HG02840 (cell line): ENCODE measurements around the gene CER1.

Experiments used
- ATAC-seq: cut with Tn5 transposase; IDR thresholded peaks from one replicate; pipeline ENCODE4 v1.9.1; 2021; ENCODE audit warnings: mild to moderate bottlenecking, moderate library complexity, moderate number of reproducible peaks; ENCODE audit not compliant: unreplicated experiment, low FRiP score

Gene CER1

DNA sequence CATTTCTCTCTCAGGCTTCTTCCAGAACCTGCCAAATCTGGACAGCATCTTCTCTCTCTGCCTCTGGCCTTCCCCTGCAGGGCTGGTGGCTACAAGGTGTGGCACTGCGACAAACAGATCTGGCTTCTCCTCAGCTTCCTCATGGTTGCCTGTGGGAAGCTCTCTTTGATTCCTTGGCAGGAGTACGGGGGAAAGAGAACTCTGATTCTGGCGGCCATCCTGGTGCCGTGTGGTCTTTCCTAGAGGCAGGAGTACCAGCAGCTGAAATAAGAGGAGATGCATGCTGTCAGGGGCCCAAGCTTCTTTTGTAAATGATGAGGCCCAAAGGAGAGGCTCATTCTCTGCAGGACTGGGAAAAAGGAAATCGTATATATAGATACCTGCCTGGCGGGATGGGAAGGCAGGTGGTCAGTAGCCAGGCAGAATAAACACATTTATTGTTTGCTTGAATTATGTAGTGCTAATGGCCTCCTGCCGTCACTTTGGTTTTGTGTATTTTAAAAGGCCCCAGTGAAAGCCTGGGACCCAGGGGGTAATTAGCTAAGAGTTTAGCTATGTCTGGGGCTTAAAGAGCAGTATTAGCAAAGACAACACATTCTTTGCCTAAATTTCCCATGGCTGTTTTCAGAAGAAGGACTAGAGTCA lies at the start of gene CER1:
Gene CER1 (minus strand): TSS at position 343 of the 645 bp plus-strand sequence. CDS start 61 bp downstream, at position 282.
- no peak for ATAC-seq

- ATAC-seq, result no peak
These were observed 48.1 kb upstream of the CER1 start for GRCh38 chr9:14770592-14770991.

DNA sequence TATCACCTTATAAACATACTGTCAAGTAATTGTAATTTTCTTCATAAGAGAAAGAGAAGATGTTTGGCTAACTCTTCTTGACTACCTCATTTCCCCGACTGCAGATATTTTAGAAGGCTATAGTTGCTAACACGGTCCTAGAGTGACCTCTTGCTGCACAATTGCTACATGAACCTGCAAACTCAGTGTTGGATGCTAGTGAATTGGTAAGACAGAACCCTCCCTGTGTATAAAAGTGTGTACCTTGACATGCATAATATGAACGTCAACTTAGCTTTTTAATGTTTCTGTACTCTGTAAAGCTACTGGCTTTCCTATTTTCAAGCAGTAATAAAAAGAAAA lies 46.7 kb upstream of the CER1 start:
- no peak for ATAC-seq

DNA sequence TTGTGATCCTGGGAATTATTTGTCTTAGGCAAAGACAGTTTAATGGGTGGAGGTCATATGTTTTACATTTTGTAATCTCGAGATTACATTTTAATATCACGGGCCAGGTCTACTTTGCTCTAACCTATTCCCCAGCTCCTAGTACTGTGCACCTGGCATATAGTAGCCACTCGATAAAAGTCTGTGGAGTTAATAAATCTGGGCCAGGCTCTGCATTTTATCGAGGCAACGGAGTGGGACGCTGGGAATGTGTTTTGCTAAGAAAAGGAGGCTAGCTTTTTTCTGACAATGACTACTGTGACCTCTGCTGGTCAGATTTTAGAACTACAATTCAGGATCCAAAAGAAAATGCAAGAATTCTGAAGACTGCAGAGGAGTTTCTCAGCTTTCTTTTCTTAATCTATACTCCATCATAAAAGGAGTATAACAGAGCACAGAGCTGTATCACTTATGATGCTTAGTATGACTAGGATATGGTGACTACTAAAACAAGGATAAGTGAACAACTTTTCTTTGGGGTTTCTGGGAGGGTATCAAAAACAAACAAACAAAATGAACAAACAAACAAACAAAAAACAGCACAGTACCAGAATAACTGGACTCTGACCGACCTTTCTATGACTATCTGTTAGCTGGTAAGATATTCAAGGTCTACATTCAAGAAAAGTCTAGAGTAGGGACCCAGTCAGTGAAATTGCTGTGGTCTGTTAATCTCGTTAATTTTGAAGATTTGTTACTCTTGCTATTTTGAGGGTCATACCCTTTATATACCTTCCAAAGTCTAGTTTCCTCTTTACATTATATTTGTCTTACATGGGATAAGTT lies 46.1 kb upstream of the CER1 start:
- ATAC-seq, result no peak

- no peak for ATAC-seq
These were observed 43.8 kb upstream of the CER1 start for GRCh38 chr9:14766299-14766698.

- no peak for ATAC-seq
These were observed 39.1 kb upstream of the CER1 start for GRCh38 chr9:14761584-14761983.

DNA sequence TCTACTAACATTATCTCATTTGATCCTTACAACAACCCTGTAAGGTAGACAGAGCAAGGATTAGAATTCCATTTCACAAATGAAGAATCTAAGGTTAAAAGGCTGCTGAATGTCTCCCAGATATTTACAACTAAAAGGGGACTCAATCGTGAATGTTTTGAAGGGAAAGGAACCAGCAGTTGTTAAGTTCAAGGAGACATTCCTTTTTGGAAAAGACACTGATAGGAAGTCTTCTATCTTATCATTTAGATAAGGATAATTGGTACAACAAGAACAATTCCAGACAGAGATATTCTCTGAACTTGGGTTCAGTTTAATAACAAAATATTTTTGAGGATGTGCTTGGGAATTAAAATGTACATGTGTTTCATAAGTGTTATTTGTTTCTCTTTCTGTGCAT lies 37.5 kb upstream of the CER1 start:
- ATAC-seq, result no peak

DNA sequence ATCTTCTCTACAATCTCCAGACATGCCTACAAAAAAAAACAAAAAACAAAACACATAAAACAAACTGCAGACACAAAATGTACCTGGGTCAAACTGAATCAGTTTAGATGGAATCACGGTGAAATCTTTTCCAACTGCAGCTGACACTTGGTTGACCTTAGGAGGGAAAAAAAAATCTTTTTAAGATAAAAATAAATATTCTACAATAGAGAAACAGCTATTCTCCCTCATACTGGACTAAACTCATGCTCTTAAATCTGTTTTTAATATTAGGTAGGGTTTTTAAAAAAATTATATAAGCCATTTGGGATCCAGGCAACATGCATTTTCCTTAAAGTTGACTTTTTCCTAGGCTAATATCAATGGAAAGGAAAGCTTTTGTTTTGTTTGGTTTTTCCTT lies 33.8 kb upstream of the CER1 start:
- ATAC-seq, result no peak

DNA sequence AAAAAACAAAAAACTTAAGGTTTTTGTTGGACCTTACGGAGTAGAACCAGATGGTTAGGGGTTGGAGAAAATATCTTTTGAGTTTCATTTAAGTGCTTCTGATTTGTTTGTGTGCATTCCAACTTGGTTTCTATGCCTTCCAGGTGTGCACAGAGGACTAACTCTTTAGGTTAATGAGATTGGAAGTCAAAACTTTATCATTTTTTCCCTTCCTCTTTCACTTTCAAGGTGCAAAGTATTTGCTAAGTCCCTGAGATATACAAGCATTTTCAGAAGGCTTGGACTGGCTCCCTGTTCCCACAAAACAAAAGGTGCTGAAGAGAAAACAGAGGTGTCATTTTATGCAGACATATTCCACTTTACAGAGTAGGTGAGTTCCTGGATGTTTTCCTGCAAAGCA lies 30.3 kb upstream of the CER1 start:
- no peak for ATAC-seq

GRCh38 chr9:14752271-14752670 lies 29.7 kb upstream of the CER1 start:
- no peak for ATAC-seq

GRCh38 chr9:14750821-14751220 lies 28.3 kb upstream of the CER1 start:
- no peak for ATAC-seq

DNA sequence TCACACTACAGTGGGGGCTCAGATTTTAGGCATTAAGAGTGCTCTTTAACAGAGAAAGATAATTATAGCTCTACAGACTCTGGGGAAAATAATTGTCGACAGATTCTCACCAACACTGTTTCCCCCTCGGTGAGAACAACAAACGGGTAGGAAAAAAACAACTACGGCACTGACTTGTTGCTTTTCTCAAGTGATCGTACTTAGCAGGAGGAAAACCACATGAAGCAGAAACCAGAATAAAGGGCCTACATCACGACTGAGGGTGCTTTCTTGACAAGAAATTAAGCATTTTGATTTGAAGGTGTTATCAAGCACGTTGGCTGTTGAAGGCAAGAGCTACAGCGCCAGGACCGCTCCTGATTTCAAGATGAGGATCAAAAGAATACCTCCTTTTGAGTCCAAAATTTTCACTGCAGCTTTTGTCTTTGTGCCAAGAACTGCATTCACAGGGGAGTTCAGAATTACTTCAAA lies 27.2 kb upstream of the CER1 start:
- ATAC-seq, result no peak

GRCh38 chr9:14748373-14748772 lies 25.8 kb upstream of the CER1 start:
- ATAC-seq, result no peak

DNA sequence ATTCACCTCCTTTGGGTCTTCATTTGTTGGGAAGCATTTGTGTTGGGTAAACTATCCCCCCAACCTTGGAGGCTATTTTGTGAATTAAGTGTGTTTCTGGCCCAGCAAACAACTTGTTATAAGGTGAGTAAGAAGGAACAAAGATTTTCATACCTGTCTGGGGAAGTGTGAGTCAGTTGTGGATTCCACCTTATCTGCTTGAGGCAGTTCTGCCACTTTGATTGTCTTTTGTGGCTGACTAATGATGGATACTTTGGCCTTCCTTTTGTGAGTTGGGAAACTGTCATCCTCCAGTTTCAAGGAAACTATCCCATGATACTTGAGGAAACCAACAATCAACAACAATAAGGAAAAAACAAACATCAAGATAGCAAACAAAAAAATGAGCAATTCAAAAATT lies 24.6 kb upstream of the CER1 start:
- ATAC-seq, result no peak

- no peak for ATAC-seq
These were observed 24.1 kb upstream of the CER1 start for GRCh38 chr9:14746626-14747025.

DNA sequence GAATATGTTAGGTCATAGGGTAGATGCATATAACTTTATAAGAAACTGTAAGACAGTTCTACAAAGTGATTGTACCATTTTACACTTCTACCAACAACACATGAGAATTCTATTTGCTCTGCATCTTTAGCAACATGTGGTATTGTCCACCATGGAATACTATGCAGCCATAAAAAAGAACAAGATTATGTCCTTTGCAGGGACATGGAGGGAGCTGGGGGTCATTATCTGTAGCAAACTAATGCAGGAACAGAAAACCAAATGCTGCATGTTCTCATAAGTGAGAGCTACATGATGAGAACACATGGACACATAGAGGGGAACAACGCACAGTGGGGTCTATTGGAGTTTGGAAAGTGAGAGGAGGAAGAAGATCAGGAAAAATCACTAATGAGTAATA lies 22.2 kb upstream of the CER1 start:
- ATAC-seq, result no peak

- ATAC-seq, result peak; percentile 95
These were observed 18.8 kb upstream of the CER1 start for GRCh38 chr9:14741369-14741768.

DNA sequence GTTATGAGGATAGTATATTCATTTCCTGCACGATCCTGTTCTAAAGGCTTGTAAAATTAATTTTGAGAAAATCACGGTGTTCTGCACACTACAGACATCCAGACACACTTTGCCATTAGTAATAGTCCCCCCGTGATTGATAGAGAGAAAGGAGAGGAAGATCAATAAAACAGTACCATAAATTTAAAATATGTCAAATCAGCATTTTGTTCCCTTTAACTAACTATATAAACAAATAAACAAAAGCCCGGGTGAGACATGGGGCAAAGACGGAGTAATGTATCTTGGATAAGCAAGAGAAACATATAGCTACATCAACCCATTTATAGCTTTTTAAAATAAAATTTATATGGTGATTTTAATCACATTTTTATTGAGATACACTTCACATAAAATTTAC lies 10.6 kb upstream of the CER1 start:
- no peak for ATAC-seq

DNA sequence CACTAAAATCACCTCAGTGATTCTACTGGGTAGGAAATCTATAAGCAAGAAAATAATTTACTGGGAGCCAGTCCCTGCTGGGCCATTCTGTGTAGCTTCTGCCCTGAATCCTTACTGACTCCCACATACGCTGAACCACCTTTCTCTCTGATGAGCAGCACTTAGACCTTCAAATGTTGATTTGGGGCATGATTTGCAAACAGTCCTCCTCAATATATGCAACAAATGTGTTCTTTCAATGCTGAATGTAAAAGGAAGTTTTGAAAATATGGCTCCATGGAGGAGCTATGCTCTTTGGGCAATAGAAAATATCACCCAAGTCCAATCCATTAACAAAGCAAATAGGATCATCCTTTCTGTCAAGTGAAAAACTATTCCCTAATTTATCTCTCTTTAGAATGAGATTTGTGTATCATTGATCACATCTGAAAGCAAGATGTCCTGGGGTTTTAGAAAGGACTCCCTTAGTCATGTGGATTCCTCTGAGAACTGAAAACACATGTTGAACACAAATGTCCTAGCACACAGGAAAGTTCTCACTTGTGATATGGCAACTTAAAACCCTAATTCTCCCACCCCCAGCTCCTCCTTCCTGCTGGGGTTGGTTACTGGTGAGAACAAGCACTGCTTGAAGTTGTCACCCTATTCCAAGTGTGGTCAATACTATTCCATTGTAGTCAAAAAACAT lies 8.9 kb upstream of the CER1 start:
- ATAC-seq, result no peak

DNA sequence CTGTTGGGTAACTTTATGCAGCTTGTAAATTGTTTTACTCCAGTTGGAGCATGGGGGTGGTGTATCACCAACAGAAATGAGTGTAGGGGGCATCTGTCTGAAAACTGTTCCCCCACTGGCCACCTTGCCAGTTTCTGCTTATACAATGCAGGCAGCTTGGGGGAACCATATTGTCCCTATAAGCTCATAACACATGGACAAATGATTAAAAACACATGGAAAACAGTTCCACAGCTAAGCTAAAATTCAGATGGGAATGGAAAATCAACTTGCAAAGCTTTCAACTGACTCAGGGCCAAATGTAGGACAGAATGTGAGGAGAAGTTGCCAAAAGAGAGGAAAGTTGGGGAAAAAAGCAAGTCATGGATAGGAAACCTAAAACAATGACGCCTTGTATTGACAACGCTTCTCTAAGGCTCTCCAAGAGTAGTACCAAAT lies 7.9 kb upstream of the CER1 start:
- no peak for ATAC-seq

DNA sequence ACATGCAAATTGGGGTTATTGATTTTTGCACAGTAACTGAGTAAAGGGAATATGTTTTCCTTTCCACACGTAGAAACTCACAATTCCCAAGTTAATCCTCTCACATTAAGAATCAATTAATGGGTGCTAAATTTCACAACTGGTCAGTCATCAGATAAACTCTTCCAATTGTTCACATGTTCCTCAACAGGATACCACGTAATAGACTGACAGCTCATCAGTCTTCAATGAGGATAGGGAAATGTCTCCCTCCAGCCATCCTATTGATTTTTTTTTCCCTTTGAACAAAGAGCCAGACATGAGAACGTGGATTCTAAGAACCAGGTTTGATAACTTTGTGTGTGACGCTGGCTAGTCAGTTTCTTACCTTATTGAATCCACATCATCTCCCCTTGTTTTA lies 768 bp upstream of the CER1 start:
- ATAC-seq, result no peak
